SK-N-MC (cell line): ENCODE data around the gene IL4.

ENCODE experiments used
- DNase-seq: peaks from one replicate; pipeline ENCODE4 v3.0.0-alpha.2; 2011; ENCODE audit warnings: low read depth, low spot score
- H3K27ac ChIP-seq: fragments of 200-600 bp; sonication (generic); 2 replicates; pipeline ENCODE4 v1.5.1; 2016; ENCODE audit warnings: mixed run types
- H3K36me3 ChIP-seq: fragments of 200-600 bp; sonication (generic); 2 replicates; pipeline ENCODE4 v1.6.1; 2017; ENCODE audit warnings: antibody characterized with exemption, low read length, mixed read lengths; ENCODE audit not compliant: insufficient read depth
- H3K4me3 ChIP-seq: fragments of 200-600 bp; sonication (generic); 2 replicates; pipeline ENCODE4 v1.5.1; 2016
- H3K9ac ChIP-seq: fragments of 200-600 bp; sonication (generic); 2 replicates; pipeline ENCODE4 v1.8.0; 2017; ENCODE audit warnings: mixed run types, mixed read lengths; ENCODE audit not compliant: insufficient read length
- H3K9me3 ChIP-seq: fragments of 200-600 bp; sonication (generic); 2 replicates; pipeline ENCODE4 v1.6.1; 2017; ENCODE audit warnings: low read depth, mild to moderate bottlenecking, antibody characterized with exemption, low read length, moderate library complexity, mixed read lengths
- EZH2 ChIP-seq: fragments of 200-600 bp; sonication (generic); IDR thresholded peaks from one replicate; pipeline ENCODE4 v1.6.1; 2017; ENCODE audit warnings: antibody characterized with exemption
- FOXP2 ChIP-seq: optimal IDR thresholded peaks from 2 replicates; pipeline ENCODE3; 2011; ENCODE audit warnings: mild to moderate bottlenecking, moderate library complexity; ENCODE audit not compliant: insufficient read depth; ENCODE audit errors: extremely low read length, control extremely low read depth
- POLR2AphosphoS5 ChIP-seq: IDR thresholded peaks from 2 replicates; pipeline ENCODE4 v1.6.1; 2012; ENCODE audit warnings: mild to moderate bottlenecking, low read depth, low read length, borderline replicate concordance

The IL4 gene

DNA sequence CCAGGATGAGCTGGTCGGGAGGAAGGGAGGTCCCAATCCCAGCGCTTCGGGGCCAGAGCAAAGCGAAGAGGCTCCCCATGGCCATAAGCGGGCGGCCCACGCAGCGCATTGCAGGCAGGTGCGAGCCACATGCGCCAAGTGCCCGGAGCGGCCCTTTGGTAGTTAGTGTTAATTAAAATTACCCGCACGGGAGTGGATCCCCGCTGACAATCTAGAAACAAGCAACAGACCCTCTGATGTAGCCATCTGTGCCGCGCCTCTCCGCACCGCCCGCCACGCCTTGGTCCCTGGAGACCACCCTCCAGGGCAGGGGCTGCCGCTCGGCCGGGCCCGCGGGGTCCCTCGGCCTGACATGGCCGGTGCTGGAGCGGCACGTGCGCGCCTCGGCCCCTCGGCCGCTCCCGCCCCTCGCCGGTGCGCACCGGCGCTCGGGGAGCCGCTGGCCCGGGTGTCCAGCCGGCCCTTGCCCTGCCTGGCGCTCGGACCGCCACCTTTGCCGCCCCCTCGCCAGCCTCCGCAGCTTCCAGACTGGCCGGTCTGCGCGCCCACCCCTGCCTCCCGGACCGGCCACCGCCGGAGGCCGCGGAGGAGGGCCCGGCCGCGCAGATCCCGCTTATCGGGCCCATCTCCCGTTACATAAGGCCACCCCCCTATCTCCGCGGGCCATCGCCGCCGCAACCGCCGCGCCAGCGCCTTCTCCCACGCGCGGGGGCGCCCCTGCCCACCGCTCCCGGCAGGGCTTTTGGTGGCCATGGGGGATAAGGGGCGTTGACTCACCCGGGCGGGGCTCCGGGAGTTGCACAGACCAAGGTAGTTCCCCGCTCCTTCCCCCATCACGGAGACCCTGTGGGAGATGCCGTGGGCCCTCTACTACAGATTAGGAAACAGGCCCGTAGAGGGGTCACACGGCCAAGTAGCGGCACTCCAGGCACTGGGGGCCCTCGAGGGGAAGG is 17.7 kb upstream of the IL4 start:
- Histone ChIP-seq H3K27ac (no peak overlapping the region), H3K4me3 (no peak overlapping the region), H3K9me3 (no peaks in the 10 kb centered on the region), H3K9ac (no peak overlapping the region), H3K36me3 (no peaks in the 10 kb centered on the region)
- no peak for DNase-seq
- TF ChIP-seq FOXP2 (no peak), EZH2 (no peak), POLR2AphosphoS5 (no peak)

DNA sequence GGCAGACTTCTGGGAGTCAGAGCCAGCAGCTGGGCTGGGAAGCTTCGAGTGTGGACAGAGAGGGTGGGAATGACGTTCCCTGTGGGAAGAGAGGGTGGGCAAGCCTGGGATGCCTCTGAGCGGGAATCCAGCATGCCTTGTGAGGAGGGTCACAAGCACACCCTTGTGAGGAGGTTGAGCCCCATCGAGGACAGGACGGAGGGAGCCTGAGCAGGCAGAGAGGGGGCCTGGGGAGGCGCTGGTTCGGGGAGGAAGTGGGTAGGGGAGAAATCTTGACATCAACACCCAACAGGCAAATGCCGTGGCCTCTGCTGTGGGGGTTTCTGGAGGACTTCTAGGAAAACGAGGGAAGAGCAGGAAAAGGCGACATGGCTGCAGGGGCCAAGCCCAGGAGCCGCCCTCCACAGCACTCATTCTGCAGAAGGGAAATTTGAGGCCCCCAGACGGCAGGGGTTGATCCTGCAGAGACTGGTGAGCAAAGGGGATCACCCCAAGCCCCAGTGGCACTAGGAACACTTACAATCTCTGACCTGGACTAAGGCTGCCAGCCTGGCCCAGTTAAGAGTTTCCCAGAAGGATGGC is 16.9 kb upstream of the IL4 start:
- Histone ChIP-seq H3K36me3 (no peaks in the 10 kb centered on the region), H3K9me3 (no peaks in the 10 kb centered on the region), H3K27ac (no peak overlapping the region), H3K4me3 (no peak overlapping the region), H3K9ac (no peak overlapping the region)
- no peak for DNase-seq
- no peak for TF ChIP-seq EZH2
- no peak for TF ChIP-seq POLR2AphosphoS5
- TF ChIP-seq FOXP2 = no peak

DNA sequence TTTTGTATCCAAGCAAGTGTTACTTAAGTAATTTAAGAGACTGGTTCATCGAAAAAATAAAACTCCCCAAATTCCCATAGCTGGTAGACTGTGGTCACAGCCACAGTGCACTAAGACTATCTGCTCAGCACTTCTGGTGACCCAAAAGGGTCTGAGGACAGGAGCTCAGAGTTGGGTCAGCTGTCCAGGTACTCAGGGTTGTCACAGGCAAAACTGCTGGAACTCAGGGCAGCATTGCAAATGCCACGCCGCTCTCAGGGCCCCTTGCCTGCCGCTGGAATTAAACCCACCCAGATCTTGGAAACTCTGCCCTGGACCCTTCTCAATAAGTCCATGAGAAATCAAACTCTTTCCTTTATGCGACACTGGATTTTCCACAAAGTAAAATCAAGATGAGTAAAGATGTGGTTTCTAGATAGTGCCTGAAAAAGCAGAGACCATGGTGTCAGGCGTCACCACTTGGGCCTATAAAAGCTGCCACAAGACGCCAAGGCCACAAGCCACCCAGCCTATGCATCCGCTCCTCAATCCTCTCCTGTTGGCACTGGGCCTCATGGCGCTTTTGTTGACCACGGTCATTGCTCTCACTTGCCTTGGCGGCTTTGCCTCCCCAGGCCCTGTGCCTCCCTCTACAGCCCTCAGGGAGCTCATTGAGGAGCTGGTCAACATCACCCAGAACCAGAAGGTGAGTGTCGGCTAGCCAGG is 16.0 kb upstream of the IL4 start, which contains the start of gene IL13:
IL13 (plus strand) TSS at position 498 of the 705 bp plus-strand sequence; CDS start at position 512, 14 bp downstream.
- no peak within 1 kb of the TSS for H3K4me3 ChIP-seq
- DNase-seq = no peak
- H3K36me3 ChIP-seq = no peaks in the 10 kb centered on the region
- no peaks in the 10 kb centered on the region for H3K9me3 ChIP-seq
- no peak for TF ChIP-seq EZH2
- no peak for TF ChIP-seq FOXP2
- H3K9ac ChIP-seq = no peak within 1 kb of the TSS
- no peak within 1 kb of the TSS for H3K27ac ChIP-seq

DNA sequence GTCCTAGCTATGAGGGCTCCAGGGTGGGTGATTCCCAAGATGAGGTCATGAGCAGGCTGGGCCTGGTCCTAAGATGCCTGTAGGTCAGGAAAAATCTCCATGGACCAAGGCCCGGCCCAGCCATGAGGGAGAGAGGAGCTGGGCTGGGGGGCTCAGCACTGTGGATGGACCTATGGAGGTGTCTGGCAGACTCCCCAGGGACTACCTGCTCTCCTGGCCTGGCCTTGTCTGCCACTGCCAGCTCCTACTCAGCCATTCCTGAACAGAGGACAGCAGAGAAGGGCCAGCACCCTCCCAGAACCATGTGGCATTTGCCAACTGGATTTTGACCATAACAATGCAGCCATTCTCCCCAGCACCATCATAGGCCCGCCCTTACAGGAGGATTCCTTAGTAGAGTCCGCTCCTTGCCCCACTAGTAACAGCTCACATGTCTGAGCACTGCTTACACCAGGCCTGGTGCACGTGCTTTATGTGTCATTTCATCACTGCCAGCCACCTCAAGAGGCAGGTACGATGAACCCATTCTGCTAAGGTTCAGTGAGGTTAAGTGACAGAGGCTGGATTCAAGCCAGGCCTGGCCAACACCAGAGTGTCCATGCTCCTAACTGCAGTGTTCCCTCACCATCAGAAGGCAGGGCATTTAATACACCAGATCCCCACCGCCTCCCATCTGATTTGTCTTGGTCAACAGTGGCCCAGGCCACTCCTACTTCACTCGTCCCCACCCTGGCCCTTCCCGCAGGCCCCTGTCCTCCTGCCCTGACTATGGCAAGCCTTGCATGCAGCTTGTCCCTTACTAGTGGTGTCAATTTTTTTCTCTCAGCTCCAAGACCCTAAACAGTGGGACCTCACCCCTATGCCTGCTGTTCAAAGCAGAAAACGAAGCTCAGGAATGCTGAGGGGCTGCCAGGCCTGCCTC is 15.1 kb upstream of the IL4 start:
- no peaks in the 10 kb centered on the region for H3K9me3 ChIP-seq
- DNase-seq = no peak
- no peak overlapping the region for H3K9ac ChIP-seq
- no peak overlapping the region for H3K27ac ChIP-seq
- no peaks in the 10 kb centered on the region for H3K36me3 ChIP-seq
- TF ChIP-seq POLR2AphosphoS5 (no peak), EZH2 (no peak), FOXP2 (no peak)
- H3K4me3 ChIP-seq = no peak overlapping the region

DNA sequence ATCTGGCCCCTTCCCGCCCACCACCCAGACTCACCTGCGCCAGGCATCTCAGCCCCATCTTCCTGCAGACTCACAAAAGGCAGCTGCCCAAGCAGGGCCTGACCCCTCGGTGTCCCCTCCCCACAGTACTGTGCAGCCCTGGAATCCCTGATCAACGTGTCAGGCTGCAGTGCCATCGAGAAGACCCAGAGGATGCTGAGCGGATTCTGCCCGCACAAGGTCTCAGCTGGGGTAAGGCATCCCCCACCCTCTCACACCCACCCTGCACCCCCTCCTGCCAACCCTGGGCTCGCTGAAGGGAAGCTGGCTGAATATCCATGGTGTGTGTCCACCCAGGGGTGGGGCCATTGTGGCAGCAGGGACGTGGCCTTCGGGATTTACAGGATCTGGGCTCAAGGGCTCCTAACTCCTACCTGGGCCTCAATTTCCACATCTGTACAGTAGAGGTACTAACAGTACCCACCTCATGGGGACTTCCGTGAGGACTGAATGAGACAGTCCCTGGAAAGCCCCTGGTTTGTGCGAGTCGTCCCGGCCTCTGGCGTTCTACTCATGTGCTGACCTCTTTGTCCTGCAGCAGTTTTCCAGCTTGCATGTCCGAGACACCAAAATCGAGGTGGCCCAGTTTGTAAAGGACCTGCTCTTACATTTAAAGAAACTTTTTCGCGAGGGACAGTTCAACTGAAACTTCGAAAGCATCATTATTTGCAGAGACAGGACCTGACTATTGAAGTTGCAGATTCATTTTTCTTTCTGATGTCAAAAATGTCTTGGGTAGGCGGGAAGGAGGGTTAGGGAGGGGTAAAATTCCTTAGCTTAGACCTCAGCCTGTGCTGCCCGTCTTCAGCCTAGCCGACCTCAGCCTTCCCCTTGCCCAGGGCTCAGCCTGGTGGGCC is 13.9 kb upstream of the IL4 start:
- no peak overlapping the region for H3K27ac ChIP-seq
- no peaks in the 10 kb centered on the region for H3K36me3 ChIP-seq
- H3K9ac ChIP-seq = no peak overlapping the region
- H3K9me3 ChIP-seq = no peaks in the 10 kb centered on the region
- H3K4me3 ChIP-seq = no peak overlapping the region
- DNase-seq = no peak
- TF ChIP-seq POLR2AphosphoS5 (no peak), FOXP2 (no peak), EZH2 (no peak)

DNA sequence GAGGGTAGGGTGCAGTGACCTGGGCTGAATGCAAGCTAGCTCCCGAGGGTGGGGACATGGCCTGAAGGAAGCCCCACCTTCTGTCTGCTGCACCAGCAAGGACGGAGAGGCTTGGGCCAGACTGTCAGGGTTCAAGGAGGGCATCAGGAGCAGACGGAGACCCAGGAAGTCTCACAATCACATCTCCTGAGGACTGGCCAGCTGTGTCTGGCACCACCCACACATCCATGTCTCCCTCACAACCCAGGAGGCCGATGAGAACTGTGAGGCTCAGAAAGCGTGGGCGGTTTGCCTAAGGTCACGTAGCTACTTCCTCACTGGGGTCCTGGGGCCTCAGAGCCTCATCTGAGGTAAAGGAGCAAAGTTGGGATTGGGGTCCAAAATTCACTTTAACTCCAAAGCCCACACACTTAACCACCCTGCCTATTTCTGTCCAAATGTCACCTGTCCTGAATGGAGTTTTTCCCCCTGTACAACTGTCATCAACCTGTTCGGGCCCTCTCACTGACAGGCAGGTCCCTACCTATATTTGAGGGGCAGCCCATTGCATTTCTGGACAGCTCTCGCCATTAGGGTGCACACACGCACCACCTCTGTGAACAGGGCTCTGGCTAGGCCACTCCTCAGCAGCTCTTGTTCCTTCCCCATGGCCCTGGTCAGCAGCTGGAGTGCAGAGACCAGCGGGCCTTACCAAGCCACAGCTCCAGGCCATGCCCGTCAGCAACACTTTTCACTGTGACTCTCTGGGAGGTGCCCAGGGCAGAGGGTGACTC is 12.4 kb upstream of the IL4 start:
- no peak overlapping the region for H3K27ac ChIP-seq
- DNase-seq = no peak
- H3K4me3 ChIP-seq = no peak overlapping the region
- H3K36me3 ChIP-seq = no peaks in the 10 kb centered on the region
- TF ChIP-seq FOXP2 = no peak
- no peak for TF ChIP-seq POLR2AphosphoS5
- TF ChIP-seq EZH2 = no peak
- no peak overlapping the region for H3K9ac ChIP-seq
- no peaks in the 10 kb centered on the region for H3K9me3 ChIP-seq

DNA sequence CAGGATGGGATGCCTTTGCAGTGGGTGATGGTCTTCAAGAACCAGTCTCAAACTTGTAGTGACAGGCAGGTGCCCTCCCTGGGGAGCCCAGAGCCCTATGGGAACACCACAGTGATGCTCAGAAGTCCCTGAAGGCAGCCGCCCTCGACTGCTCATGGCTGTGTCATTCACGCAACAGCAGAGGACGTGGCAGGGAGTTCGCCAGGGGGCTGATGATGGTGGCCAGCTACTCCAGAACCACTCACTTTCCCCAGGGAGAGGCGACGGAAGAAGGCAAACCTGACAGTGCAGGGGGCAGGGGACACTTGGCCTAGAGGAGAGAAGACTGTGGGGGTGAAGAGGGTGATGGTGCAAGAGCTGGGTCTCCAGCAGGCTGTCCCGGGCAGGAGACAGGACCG is 11.8 kb upstream of the IL4 start:
- H3K27ac ChIP-seq = no peak overlapping the region

More for the DNA sequence above, 11.8 kb upstream of the IL4 start:
- H3K36me3 ChIP-seq = no peaks in the 10 kb centered on the region
- no peak overlapping the region for H3K9ac ChIP-seq
- DNase-seq = no peak
- no peaks in the 10 kb centered on the region for H3K9me3 ChIP-seq
- no peak for TF ChIP-seq POLR2AphosphoS5
- no peak for TF ChIP-seq FOXP2
- TF ChIP-seq EZH2 = no peak
- no peak overlapping the region for H3K4me3 ChIP-seq
